GM12801 (cell line): ENCODE data around the gene SLIT1.

Experiments used
- TF ChIP-seq, protein P1 (sequence below): IDR thresholded peaks from one replicate; pipeline ENCODE4 v1.5.1; 2011; ENCODE audit warnings: control low read depth; ENCODE audit not compliant: insufficient read length; ENCODE audit errors: extremely low read depth

SLIT1 gene

DNA sequence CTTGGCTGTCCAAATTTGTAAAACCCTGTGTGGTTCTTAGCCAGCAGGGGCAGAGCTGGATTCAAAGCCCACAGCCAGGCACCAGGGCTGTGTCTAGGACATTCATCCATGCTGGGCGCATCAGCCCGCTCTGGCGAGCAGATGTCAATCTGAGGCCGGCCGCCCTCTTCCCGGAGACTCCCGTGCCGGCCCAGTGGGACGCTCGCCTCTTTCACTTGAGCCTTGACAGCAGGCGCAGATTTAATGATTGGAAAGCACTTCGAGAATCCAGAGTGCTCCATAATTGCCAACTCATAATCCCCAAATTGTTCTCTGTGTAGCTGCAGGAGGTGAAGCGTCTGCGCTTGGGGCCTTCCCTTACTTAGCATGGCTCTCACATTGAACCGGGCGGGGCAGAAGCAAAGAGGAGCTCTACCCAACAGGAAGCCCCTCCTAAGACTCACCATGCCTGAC, 36.7 kb downstream of the SLIT1 start:
- TF ChIP-seq, protein P1, sequence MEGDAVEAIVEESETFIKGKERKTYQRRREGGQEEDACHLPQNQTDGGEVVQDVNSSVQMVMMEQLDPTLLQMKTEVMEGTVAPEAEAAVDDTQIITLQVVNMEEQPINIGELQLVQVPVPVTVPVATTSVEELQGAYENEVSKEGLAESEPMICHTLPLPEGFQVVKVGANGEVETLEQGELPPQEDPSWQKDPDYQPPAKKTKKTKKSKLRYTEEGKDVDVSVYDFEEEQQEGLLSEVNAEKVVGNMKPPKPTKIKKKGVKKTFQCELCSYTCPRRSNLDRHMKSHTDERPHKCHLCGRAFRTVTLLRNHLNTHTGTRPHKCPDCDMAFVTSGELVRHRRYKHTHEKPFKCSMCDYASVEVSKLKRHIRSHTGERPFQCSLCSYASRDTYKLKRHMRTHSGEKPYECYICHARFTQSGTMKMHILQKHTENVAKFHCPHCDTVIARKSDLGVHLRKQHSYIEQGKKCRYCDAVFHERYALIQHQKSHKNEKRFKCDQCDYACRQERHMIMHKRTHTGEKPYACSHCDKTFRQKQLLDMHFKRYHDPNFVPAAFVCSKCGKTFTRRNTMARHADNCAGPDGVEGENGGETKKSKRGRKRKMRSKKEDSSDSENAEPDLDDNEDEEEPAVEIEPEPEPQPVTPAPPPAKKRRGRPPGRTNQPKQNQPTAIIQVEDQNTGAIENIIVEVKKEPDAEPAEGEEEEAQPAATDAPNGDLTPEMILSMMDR, result no peak

DNA sequence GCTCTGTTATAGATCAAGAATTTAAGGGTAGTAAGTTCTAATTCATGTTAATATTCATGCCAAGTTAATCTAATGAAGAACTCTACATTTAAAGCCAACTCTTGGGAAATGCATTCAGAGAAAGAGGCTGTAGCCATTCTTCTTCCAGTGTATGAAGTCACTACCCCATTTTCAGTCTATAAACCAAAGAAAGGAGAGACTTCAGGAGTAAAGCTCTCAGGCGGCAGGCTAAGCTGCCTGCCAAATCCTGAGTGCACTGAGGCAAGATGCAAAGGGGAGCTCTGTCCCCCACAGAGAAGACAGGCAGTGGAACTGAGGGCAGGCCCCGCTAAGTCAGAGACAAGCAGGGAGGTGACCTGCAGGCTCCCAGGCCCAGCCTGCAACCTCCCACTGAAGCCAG, 41.5 kb downstream of the SLIT1 start:
- TF ChIP-seq, protein P1, result no peak

DNA sequence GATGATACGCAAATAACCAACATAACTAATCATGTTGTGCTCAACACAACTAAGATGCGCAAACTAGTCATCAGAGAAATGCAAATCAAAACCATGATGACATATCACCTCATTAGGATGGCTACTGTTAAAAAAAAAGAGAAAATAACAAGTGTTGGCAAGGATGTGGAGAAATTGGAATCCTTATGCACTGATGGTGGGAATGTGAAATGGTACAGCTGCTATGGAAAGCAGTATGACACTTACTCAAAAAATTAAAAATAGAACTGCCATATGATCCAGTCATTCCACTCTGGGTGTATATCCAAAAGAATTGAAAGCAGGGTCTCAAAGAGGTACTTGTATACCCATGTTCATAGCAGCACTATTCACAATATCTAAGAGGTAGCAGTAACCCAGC, 42.9 kb downstream of the SLIT1 start:
- TF ChIP-seq, protein P1, result no peak

DNA sequence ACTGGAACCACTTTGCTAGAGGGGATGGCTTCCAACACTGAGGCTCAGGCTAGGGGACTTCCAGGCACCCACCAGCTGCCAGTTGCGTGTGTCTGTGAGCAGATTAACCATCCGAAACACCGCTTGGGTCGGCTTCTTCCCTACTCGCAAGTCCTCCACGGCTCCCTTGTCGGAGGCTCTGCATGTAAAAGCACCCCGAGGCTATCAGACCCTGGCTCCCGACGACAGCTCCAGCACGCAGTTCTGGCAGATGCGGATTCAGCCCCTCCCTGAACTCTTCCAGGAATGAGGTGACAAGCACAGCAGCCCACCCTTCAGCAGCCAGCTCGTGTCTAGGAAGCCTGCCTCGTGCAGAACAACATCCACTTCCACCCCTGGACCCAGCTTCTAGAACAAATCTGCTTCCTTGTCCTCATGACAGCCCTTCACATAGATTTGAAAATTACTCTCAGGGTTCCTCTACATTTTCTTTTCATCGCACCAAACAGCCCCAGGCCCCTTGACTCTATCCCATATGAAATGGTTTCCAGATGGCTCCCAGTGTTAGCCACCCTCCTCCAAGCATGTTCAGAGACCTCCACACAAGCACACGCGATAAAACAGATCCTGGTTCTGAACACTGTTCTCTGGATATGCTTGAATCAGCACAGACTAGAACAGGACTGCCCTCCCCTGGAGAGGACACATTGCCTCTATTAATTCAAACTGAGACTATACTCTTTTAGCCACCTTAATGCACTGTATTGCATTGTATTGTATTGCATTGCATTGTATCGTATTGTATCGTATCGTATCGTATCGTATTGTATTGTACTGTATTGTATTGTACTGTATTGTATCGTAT, 44.6 kb downstream of the SLIT1 start:
- TF ChIP-seq, protein P1, result no peak

DNA sequence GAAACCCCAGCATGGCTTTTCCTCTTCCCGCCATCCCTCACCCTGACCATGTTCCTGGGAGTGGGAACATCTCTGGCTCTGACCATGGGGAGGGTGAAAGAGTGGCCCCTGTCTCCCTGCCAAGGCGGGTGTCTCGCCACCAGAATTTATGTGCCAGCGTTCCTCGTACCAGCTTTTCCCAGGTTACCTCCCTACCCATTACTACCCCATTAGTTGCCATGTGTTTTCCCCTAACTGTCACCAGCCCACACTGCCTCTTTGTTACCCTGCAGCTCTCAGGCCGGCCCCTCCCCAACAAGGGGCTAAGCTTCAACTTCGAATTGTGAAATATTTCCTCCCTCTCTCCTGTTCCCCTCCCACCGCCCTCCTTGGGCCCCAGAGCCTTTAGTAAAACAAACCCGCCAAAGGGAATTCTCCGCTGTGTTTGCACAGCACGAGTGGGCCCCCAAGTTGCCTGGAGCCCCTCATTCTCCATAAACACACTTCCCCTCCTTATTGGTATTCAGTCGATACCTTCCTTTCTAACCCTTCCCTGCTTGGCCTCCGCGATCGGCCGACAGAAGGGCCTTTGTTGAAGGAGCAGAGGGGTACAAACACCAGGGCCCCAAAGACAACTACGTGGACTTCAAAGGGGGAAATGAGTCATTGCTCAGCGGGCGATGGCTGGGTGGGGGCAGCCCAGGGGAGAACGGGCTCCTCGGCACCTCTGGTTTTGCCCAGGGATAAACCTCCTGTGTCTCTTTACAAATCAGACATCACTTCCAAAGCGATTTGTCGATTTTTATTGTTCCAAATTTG, 45.5 kb downstream of the SLIT1 start:
- TF ChIP-seq, protein P1, result no peak

DNA sequence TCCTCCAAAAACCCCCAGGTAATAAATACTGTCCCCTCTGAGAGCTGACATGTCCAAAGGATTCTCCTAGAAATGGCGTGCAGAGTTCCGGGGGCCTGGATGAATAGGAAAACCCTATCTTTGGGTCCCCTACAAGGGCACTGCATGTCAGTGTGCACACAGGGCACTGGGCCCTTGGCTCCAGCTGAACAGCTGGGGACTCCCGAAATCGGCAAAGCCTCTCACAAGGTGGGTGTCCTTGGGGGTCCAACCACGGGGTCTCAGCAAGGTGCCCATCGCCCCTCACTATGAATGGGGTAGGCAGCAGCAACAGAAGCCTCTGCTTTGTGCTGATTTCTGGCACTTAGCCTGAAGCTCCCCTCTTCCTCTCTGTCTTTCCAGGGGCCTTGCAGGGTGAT, 46.1 kb downstream of the SLIT1 start:
- TF ChIP-seq, protein P1, result no peak

DNA sequence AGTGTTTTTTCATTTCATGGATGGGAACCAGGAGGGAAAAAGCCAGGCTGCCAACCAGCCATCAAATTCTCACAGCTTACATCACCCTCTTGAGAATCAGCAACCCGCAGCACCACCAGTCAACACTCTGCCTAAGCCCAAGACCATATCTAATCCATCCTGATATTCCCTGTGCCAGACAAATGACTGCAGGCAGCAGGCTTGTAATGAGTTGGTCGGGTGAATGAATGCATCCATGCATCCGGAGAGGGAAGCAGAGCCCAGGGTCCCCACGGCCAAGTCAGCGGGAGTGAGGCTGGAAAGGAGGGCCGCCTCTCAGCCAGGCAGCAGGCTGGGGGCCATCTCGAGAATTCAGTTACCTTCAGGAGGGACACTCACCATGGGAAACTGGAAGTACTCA, 46.9 kb downstream of the SLIT1 start:
- TF ChIP-seq, protein P1, result no peak
